WTC11 (cell line): ENCODE data around the gene RETREG2.

ENCODE experiments used
- E2F4 ChIP-seq: sonication (generic); formaldehyde crosslinking; IDR thresholded peaks from 2 replicates; pipeline ENCODE4 v1.8.1; 2022; ENCODE audit warnings: low read depth, mild to moderate bottlenecking, moderate library complexity, missing genetic modification reagents, borderline replicate concordance
- FOXK1 ChIP-seq: sonication (generic); formaldehyde crosslinking; IDR thresholded peaks from 2 replicates; pipeline ENCODE4 v1.8.0; 2022; ENCODE audit warnings: mild to moderate bottlenecking, moderate library complexity, missing genetic modification reagents
- HMGXB4 ChIP-seq: sonication (generic); formaldehyde crosslinking; IDR thresholded peaks from 2 replicates; pipeline ENCODE4 v1.8.1; 2023; ENCODE audit warnings: mild to moderate bottlenecking, moderate library complexity, missing genetic modification reagents
- MAX ChIP-seq: sonication (generic); formaldehyde crosslinking; IDR thresholded peaks from 2 replicates; pipeline ENCODE4 v1.8.0; 2022; ENCODE audit warnings: mild to moderate bottlenecking, missing genetic modification reagents

- TF ChIP-seq FOXK1 (CRISPR knock-in tag) (no peak), MAX (CRISPR knock-in tag) (no peak), HMGXB4 (no peak), E2F4 (CRISPR knock-in tag) (no peak)
These were observed 19.5 kb upstream of the RETREG2 start for GRCh38 chr2:219158586-219158985.
